ENCODE results near the gene ZNF570.

DNA sequence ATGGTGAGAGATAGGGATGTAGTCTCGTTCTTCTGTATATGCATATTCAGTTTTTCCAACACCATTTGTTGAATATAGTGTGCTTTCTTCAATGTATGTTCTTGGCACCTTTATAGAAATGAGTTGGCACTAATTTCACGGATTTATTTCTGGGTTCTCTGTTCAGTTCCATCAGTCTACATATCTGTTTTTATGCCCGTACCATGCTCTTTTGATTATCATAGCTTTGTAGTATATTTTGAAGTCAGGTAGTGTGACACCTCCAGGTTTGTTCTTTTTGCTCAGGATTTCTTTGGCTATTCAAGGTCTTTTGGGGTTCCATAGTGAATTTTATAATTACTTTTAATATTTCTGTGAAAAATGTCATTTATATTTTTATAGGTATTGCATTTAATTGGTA, 23.1 kb downstream of the ZNF570 start:
- TF ChIP-seq, protein P1, sequence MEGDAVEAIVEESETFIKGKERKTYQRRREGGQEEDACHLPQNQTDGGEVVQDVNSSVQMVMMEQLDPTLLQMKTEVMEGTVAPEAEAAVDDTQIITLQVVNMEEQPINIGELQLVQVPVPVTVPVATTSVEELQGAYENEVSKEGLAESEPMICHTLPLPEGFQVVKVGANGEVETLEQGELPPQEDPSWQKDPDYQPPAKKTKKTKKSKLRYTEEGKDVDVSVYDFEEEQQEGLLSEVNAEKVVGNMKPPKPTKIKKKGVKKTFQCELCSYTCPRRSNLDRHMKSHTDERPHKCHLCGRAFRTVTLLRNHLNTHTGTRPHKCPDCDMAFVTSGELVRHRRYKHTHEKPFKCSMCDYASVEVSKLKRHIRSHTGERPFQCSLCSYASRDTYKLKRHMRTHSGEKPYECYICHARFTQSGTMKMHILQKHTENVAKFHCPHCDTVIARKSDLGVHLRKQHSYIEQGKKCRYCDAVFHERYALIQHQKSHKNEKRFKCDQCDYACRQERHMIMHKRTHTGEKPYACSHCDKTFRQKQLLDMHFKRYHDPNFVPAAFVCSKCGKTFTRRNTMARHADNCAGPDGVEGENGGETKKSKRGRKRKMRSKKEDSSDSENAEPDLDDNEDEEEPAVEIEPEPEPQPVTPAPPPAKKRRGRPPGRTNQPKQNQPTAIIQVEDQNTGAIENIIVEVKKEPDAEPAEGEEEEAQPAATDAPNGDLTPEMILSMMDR (IDR thresholded peaks at IDR 0.05; ENCODE audit: low read depth, low read length) = no peak
- TF ChIP-seq POLR2A (IDR thresholded peaks at IDR 0.05; ENCODE audit: extremely low read depth, insufficient read length) = no peak
- no peak for TF ChIP-seq MYC (IDR thresholded peaks at IDR 0.05; ENCODE audit: low read depth, low read length)
- TF ChIP-seq, protein P2, sequence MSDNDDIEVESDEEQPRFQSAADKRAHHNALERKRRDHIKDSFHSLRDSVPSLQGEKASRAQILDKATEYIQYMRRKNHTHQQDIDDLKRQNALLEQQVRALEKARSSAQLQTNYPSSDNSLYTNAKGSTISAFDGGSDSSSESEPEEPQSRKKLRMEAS (IDR thresholded peaks at IDR 0.05; ENCODE audit: low read depth, low read length) = no peak
